ENCODE results near the gene SMAP1. TPM values are rescaled to one million over a fixed set of nuclear protein-coding genes. Genes with fewer than 3 reads are reported as not detected.

The SMAP1 gene
- total RNA-seq, 6 experiments from 2014 or later = 11.4 to 24.4 (median 21.5) TPM

DNA sequence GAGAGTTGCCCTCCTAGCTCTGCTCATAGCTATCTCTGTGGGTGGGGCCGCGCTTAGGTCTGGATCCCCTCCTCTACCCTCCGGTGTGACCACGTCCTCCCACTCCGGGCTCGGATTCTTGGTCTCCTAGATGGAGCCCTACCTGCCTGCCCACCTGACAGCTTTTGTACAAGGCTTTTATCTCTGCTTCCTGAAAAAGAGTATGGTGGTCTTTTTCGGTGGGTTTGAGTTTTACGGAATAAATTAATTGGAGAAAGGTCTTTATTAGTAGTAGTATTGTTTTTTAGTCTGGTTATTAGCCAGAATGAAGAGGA, 773 bp downstream of the SMAP1 start:
- peaks cover 32% of the 10 kb centered on the region for H3K4me1 Mint-ChIP-seq (ENCODE audit: low read depth)
- peaks cover 12% of the 10 kb centered on the region for H3K27me3 Mint-ChIP-seq (ENCODE audit: insufficient read depth)
- H3K9me3 Mint-ChIP-seq = no peaks in the 10 kb centered on the region
- H3K4me3 Mint-ChIP-seq = peak overlapping the region; percentile 89
- TF ChIP-seq, protein P1, sequence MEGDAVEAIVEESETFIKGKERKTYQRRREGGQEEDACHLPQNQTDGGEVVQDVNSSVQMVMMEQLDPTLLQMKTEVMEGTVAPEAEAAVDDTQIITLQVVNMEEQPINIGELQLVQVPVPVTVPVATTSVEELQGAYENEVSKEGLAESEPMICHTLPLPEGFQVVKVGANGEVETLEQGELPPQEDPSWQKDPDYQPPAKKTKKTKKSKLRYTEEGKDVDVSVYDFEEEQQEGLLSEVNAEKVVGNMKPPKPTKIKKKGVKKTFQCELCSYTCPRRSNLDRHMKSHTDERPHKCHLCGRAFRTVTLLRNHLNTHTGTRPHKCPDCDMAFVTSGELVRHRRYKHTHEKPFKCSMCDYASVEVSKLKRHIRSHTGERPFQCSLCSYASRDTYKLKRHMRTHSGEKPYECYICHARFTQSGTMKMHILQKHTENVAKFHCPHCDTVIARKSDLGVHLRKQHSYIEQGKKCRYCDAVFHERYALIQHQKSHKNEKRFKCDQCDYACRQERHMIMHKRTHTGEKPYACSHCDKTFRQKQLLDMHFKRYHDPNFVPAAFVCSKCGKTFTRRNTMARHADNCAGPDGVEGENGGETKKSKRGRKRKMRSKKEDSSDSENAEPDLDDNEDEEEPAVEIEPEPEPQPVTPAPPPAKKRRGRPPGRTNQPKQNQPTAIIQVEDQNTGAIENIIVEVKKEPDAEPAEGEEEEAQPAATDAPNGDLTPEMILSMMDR (IDR thresholded peaks at IDR 0.05) = no peak
- DNase-seq = no peak
- peak overlapping the region; percentile 18; the same call in 1 of the 2 replicates for H3K27ac Mint-ChIP-seq
- H3K36me3 Mint-ChIP-seq (ENCODE audit: low read depth) = no peaks in the 10 kb centered on the region

DNA sequence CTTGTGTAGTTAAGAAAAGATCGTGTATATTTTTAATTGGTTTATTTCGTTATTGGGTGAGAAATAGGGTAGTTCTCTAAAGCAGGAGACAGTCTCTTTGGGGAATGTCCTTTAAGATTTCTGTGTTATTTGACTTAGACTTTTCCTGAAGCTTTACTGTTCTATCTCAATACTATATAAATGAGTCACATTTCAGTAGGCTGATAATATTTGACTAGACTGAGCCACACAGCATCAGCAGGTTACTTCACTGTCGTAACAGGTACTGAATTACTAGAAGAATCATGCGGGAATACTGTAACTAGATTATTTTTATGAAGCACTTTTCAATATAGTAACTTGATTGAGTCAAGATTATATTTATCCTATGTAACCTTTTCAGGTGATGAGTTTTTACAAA, 1.4 kb downstream of the SMAP1 start:
- no peak for DNase-seq

DNA sequence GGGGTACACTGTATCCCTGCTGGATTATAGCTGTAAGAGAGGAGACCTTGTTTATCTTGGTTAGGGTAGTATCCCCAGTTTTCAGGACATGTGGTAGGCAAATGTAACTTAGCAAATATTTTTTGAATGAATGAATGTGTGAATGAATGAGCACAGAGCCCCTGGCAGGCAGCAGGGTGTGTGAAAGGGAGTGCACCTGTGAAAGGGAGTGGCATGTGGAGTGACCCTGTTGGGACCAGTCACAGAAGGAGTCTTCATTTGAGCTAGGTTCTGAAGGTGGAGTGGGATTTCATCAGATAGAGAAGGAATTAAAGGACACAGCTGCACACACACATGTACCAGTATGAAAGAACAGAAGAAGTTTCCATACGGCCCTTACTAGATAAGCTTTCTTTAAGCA, 4.9 kb downstream of the SMAP1 start:
- TF ChIP-seq, protein P1 (IDR thresholded peaks at IDR 0.05) = no peak

More for the DNA sequence above, 1.4 kb downstream of the SMAP1 start:
- H3K4me3 Mint-ChIP-seq = peak overlapping the region; percentile 89
- H3K27ac Mint-ChIP-seq = no peak overlapping the region
- no peaks in the 10 kb centered on the region for H3K9me3 Mint-ChIP-seq
- peaks cover 38% of the 10 kb centered on the region for H3K4me1 Mint-ChIP-seq (ENCODE audit: low read depth)
- TF ChIP-seq, protein P1 (IDR thresholded peaks at IDR 0.05) = no peak
- peaks cover 10% of the 10 kb centered on the region; the same call in 1 of the 2 replicates for H3K27me3 Mint-ChIP-seq (ENCODE audit: insufficient read depth)
- H3K36me3 Mint-ChIP-seq (ENCODE audit: low read depth) = no peaks in the 10 kb centered on the region

DNA sequence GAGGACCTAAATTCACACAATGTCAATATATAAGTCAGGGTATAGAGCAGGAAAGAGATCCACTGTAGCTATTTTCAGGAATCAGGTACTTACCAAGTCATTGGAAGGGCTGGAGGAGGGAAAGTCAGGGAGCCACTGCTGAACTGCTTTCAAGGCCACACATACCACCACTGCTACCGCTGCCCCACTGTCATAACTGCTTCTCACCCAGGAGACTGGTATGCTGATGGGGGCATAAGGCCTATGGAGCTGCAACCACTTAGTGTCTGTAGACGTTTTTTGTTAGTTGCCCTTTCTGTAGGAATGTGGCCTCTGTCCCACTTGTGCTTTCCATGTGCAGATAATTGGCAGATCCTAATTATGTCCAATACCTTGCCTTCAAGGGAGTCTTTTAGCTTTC, 5.4 kb downstream of the SMAP1 start:
- Mint-ChIP-seq H3K9me3 (no peaks in the 10 kb centered on the region), H3K4me3 (no peak overlapping the region), H3K27ac (no peak overlapping the region), H3K4me1 (ENCODE audit: low read depth) (peaks cover 31% of the 10 kb centered on the region; the same call in 1 of the 2 replicates), H3K36me3 (ENCODE audit: low read depth) (no peaks in the 10 kb centered on the region), H3K27me3 (ENCODE audit: insufficient read depth) (peaks cover 5% of the 10 kb centered on the region; the same call in 1 of the 2 replicates)
- no peak for DNase-seq
- TF ChIP-seq, protein P1 (IDR thresholded peaks at IDR 0.05) = no peak

More for the DNA sequence above, 4.9 kb downstream of the SMAP1 start:
- no peak for DNase-seq
- H3K4me1 Mint-ChIP-seq (ENCODE audit: low read depth) = peaks cover 31% of the 10 kb centered on the region; the same call in 1 of the 2 replicates
- H3K36me3 Mint-ChIP-seq (ENCODE audit: low read depth) = no peaks in the 10 kb centered on the region
- H3K4me3 Mint-ChIP-seq = no peak overlapping the region
- peaks cover 5% of the 10 kb centered on the region; the same call in 1 of the 2 replicates for H3K27me3 Mint-ChIP-seq (ENCODE audit: insufficient read depth)
- H3K27ac Mint-ChIP-seq = no peak overlapping the region
- H3K9me3 Mint-ChIP-seq = no peaks in the 10 kb centered on the region

DNA sequence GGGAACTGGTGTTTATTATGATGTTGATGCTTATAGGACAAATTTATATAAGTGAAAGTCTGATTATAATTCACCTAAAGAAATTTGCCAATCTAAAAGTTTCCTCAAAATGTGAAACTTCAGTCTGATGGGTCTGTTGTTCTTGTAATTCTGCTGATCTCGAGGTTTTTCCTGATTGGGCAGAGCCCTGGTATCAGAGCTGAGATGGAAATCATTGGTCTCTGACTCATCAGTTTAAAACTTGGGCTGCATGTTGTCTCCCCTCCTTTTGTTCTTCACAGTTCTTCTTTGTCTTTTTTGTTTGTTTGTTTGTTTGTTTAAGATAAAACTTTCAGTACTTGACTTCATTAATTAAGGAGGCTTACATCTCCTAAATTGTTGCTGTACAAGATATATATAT, 5.9 kb downstream of the SMAP1 start:
- H3K4me1 Mint-ChIP-seq (ENCODE audit: low read depth) = peaks cover 28% of the 10 kb centered on the region; the same call in 1 of the 2 replicates
- no peak for DNase-seq
- H3K27me3 Mint-ChIP-seq (ENCODE audit: insufficient read depth) = peaks cover 4% of the 10 kb centered on the region; the same call in 1 of the 2 replicates
- H3K27ac Mint-ChIP-seq = no peak overlapping the region
- H3K9me3 Mint-ChIP-seq = no peaks in the 10 kb centered on the region
- no peaks in the 10 kb centered on the region for H3K36me3 Mint-ChIP-seq (ENCODE audit: low read depth)
- TF ChIP-seq, protein P1 (IDR thresholded peaks at IDR 0.05) = no peak
- no peak overlapping the region for H3K4me3 Mint-ChIP-seq

DNA sequence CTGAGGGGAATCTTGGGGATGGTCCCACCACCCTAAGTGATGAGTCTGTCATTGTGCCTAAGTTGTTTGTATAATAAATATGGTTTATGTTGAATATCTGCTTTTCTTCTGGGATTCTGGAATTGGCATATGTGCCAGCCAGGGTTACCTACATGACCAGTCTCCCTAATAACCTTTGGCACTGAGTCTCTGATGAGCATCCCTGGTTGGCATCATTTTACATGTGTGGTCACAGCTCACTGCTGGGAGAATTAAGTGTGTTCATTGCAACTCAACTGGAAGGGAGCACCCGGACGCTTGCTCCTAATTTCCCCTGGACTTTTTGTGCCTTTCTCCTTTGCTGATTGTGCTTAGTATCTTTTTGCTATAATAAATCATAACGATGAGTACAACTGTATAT, 8.1 kb downstream of the SMAP1 start:
- TF ChIP-seq, protein P1 (IDR thresholded peaks at IDR 0.05) = no peak
- Mint-ChIP-seq H3K27me3 (ENCODE audit: insufficient read depth) (peaks cover 3% of the 10 kb centered on the region; the same call in 1 of the 2 replicates), H3K4me3 (no peak overlapping the region), H3K27ac (no peak overlapping the region), H3K4me1 (ENCODE audit: low read depth) (peaks cover 12% of the 10 kb centered on the region; the same call in 1 of the 2 replicates), H3K9me3 (no peaks in the 10 kb centered on the region), H3K36me3 (ENCODE audit: low read depth) (no peaks in the 10 kb centered on the region)
- DNase-seq = no peak
